DND-41 (cell line): Measurements from ENCODE around the gene ZNF500.

ENCODE experiments used
- ATAC-seq: fragments of 200-7000 bp; cut with Tn5 transposase; 3 replicates; pipeline ENCODE4 v1.9.1; 2021; ENCODE audit warnings: low read depth; ENCODE audit not compliant: insufficient read depth
- DNase-seq: peaks from one replicate; pipeline ENCODE4 v3.0.0-alpha.2; 2020
- H2AFZ ChIP-seq: 2 replicates; pipeline ENCODE4 v1.6.0; 2012; ENCODE audit warnings: low read depth, low read length
- H3K27ac ChIP-seq: 2 replicates; pipeline ENCODE4 v1.5.1; 2012; ENCODE audit warnings: low read length, inconsistent platforms
- H3K27me3 ChIP-seq: fragments of 200-600 bp; sonication (generic); 2 replicates; pipeline ENCODE4 v1.6.0; 2012; ENCODE audit warnings: low read length, mild to moderate bottlenecking, inconsistent platforms; ENCODE audit not compliant: insufficient read depth, poor library complexity
- H3K36me3 ChIP-seq: 2 replicates; pipeline ENCODE4 v1.5.1; 2012; ENCODE audit warnings: low read length, inconsistent platforms; ENCODE audit not compliant: insufficient read depth
- H3K4me1 ChIP-seq: 2 replicates; pipeline ENCODE4 v1.5.1; 2012; ENCODE audit warnings: mild to moderate bottlenecking, low read length; ENCODE audit not compliant: insufficient read depth
- H3K4me2 ChIP-seq: 2 replicates; pipeline ENCODE4 v1.6.0; 2012; ENCODE audit warnings: mild to moderate bottlenecking, moderate library complexity, low read length, inconsistent platforms; ENCODE audit not compliant: insufficient read depth
- H3K4me3 ChIP-seq, 2 experiments: fragments of 200-600 bp in 1 of 2; shearing (Covaris generic) in 1 of 2; 2 replicates each; pipeline ENCODE4 v1.5.1; 2012 to 2016; ENCODE audit warnings: inconsistent platforms in 2 of 2, low read length in 2 of 2, mild to moderate bottlenecking in 2 of 2, low read depth in 1 of 2, moderate library complexity in 1 of 2
- H3K79me2 ChIP-seq: 2 replicates; pipeline ENCODE4 v1.6.0; 2012; ENCODE audit warnings: low read length, inconsistent platforms; ENCODE audit not compliant: insufficient read depth
- H3K9ac ChIP-seq: 2 replicates; pipeline ENCODE4 v1.6.0; 2012; ENCODE audit warnings: low read depth, mild to moderate bottlenecking, inconsistent platforms, low read length, moderate library complexity
- H3K9me3 ChIP-seq: 2 replicates; pipeline ENCODE4 v1.5.1; 2012; ENCODE audit warnings: low read length, moderate library complexity, mild to moderate bottlenecking, inconsistent platforms; ENCODE audit not compliant: insufficient read depth, severe bottlenecking
- H4K20me1 ChIP-seq: 2 replicates; pipeline ENCODE4 v1.6.0; 2012; ENCODE audit warnings: low read length; ENCODE audit not compliant: insufficient read depth
- CTCF ChIP-seq: IDR thresholded peaks from 2 replicates; pipeline ENCODE4 v1.5.1; 2012; ENCODE audit warnings: borderline replicate concordance, low read length, moderate library complexity, mild to moderate bottlenecking; ENCODE audit not compliant: poor library complexity, severe bottlenecking; ENCODE audit errors: extremely low read depth
- EZH2 ChIP-seq: IDR thresholded peaks from 3 replicates; pipeline ENCODE4 v1.6.1; 2012; ENCODE audit warnings: borderline replicate concordance, low read depth, mild to moderate bottlenecking, moderate library complexity, low read length, inconsistent platforms; ENCODE audit not compliant: severe bottlenecking

The ZNF500 gene

GRCh38 chr16:4763791-4764190 is 3.2 kb downstream of the ZNF500 start:
- Histone ChIP-seq H3K9me3 (no peaks in the 10 kb centered on the region), H3K4me3 (no peak overlapping the region), H3K36me3 (peaks cover 62% of the 10 kb centered on the region), H3K9ac (no peak overlapping the region), H4K20me1 (0 out of 2 replicates have a peak, but pooled peaks cover 3% of the 10 kb centered on the region), H3K4me1 (peaks cover 34% of the 10 kb centered on the region), H3K27ac (no peak overlapping the region), H2AFZ (no peak overlapping the region), H3K4me2 (no peak overlapping the region), H3K79me2 (peaks cover 26% of the 10 kb centered on the region), H3K27me3 (no peaks in the 10 kb centered on the region)
- ATAC-seq (no peak), DNase-seq (no peak)
- TF ChIP-seq EZH2, result no peak
- TF ChIP-seq CTCF, result no peak

DNA sequence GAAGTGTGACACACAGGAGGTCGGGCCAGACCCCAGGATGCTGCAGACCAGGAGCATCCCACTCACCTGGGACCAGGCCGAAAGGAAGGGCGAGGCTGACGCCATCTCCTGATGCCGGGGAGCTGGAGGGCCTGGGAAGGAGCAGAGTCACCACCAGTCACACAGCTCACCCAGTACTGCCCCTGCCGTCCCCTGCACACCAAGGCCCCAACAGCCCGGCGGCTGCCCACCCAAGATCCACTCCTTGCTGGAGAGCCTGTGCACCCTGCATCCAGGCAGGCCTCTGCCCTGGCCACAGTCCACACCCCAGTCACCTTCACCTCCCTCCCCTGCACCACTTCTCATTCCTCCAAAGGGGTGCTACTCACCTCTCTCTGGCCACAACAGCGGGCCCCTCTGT is 4.8 kb downstream of the ZNF500 start:
- no peak overlapping the region for H2AFZ ChIP-seq
- TF ChIP-seq CTCF, result no peak
- TF ChIP-seq EZH2, result no peak
- H3K27ac ChIP-seq, result no peak overlapping the region
- ATAC-seq, result no peak
- H3K4me2 ChIP-seq, result no peak overlapping the region
- peaks cover 18% of the 10 kb centered on the region for H3K4me1 ChIP-seq
- H3K9me3 ChIP-seq, result no peaks in the 10 kb centered on the region
- no peak overlapping the region for H3K9ac ChIP-seq
- peaks cover 25% of the 10 kb centered on the region for H3K79me2 ChIP-seq
- no peaks in the 10 kb centered on the region for H3K27me3 ChIP-seq
- H4K20me1 ChIP-seq, result 0 out of 2 replicates have a peak, but pooled peaks cover 3% of the 10 kb centered on the region
- H3K4me3 ChIP-seq, result no peak overlapping the region
- H3K36me3 ChIP-seq, result peaks cover 73% of the 10 kb centered on the region
- no peak for DNase-seq

DNA sequence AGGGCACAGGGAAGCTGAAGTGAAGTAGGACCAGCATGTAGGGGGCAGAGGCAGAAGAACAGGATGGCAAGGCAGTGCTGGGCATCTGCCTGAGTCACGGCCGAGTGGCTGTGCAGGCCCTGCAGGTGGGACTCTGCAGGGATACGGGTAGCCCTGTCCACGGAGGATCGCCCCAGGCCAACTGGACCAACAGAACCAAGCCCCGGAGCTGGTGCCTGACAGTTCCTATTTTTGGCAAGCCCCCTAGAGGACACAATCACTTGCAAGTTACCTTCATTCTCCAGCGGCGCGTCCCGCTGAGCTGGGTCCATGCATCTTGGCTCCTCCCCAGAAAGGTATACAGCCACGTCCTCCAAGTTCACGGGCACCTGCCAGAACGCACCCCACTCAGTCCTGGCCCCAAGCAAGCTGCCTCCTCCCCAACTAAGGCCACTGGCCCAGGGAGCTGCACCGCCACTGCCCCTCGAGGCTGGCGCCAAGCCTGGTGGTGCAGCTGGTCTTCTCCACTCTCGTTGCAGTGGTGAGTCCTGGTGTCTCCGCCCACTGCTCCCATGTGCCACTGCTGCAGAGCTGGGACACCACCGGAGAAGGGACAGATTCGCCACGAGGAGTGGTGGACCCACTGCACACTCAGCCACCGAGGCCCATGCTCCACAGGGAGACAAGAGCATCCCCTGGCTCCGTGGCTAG is 6.6 kb downstream of the ZNF500 start:
- peaks cover 81% of the 10 kb centered on the region for H3K36me3 ChIP-seq

More for the DNA sequence above, 6.6 kb downstream of the ZNF500 start:
- Histone ChIP-seq H3K4me2 (no peak overlapping the region), H3K9ac (no peak overlapping the region), H3K4me1 (peaks cover 6% of the 10 kb centered on the region), H3K79me2 (peaks cover 13% of the 10 kb centered on the region; the same call in 1 of the 2 replicates), H2AFZ (no peak overlapping the region), H4K20me1 (0 out of 2 replicates have a peak, but pooled peaks cover 3% of the 10 kb centered on the region), H3K27ac (no peak overlapping the region), H3K27me3 (no peaks in the 10 kb centered on the region), H3K9me3 (peaks cover 5% of the 10 kb centered on the region), H3K4me3 (no peak overlapping the region)
- no peak for ATAC-seq
- TF ChIP-seq CTCF, result no peak
- TF ChIP-seq EZH2, result no peak
- DNase-seq, result no peak
